H1 (cell line): ENCODE measurements around the gene NR5A2. TPM values are rescaled to one million over a fixed set of nuclear protein-coding genes. Genes with fewer than 3 reads are reported as not detected.

Experiments
- CTCF ChIA-PET: fragments of 300-600 bp; sonication (Branson Sonifier 250); formaldehyde crosslinking; loops from one replicate; lab custom pipeline; 2021; ENCODE audit not compliant: partially characterized antibody; lab: Charles Lee
- POLR2A ChIA-PET: fragments of 300-600 bp; sonication (Branson Sonifier 250); formaldehyde crosslinking; loops from one replicate; lab custom pipeline; 2021; ENCODE audit warnings: inconsistent platforms; ENCODE audit not compliant: partially characterized antibody; lab: Charles Lee
- DNase-seq, 2 experiments: peaks; one replicate each; pipeline versions ENCODE4 v3.0.0 to v3.0.0-alpha.2; 2010 to 2022; ENCODE audit warnings: low spot score in 2 of 2, low read depth in 1 of 2, mixed read lengths in 1 of 2
- FAIRE-seq: peaks from 2 replicates; lab custom pipeline; 2011; peaks lifted over from hg19 to GRCh38; lab: Jason Lieb, UNC
- H2AFZ ChIP-seq: 2 replicates; pipeline ENCODE4 v1.8.1; 2012; ENCODE audit warnings: low read length, inconsistent platforms
- H2AK5ac ChIP-seq: 2 replicates; pipeline ENCODE4 v1.6.1; 2013; ENCODE audit warnings: low read depth, low read length
- H2BK120ac ChIP-seq: replicated peaks from 2 replicates; pipeline ENCODE3; 2013; ENCODE audit warnings: low read depth, low read length, inconsistent platforms
- H2BK12ac ChIP-seq: 2 replicates; pipeline ENCODE4 v1.6.1; 2013; ENCODE audit warnings: low read depth, low read length
- H2BK15ac ChIP-seq: 2 replicates; pipeline ENCODE4 v1.6.1; 2013; ENCODE audit warnings: low read length
- H2BK20ac ChIP-seq: 2 replicates; pipeline ENCODE4 v1.6.1; 2013; ENCODE audit warnings: low read length
- H2BK5ac ChIP-seq: 2 replicates; pipeline ENCODE4 v1.6.1; 2013; ENCODE audit warnings: low read depth, low read length
- H3K14ac ChIP-seq: 2 replicates; pipeline ENCODE4 v1.6.1; 2013; ENCODE audit warnings: inconsistent platforms; ENCODE audit not compliant: insufficient read length
- H3K18ac ChIP-seq: 2 replicates; pipeline ENCODE4 v1.6.1; 2013; ENCODE audit warnings: low read length; ENCODE audit errors: extremely low read depth
- H3K23ac ChIP-seq: 2 replicates; pipeline ENCODE4 v1.6.1; 2013; ENCODE audit warnings: inconsistent platforms; ENCODE audit not compliant: insufficient read length
- H3K23me2 ChIP-seq: 2 replicates; pipeline ENCODE4 v1.6.1; 2013; ENCODE audit warnings: low read depth, low read length
- H3K27ac ChIP-seq: 2 replicates; pipeline ENCODE4 v1.6.1; 2011; ENCODE audit warnings: low read depth, low read length, inconsistent platforms
- H3K27me3 ChIP-seq, 4 experiments: replicated peaks in 1 of 4; 1 replicate in 1 of 4; 2 replicates in 3 of 4; pipeline versions ENCODE4 v1.6.1 to v1.8.1; 2011 to 2013; ENCODE audit warnings: low read length in 3 of 4, mild to moderate bottlenecking in 3 of 4, inconsistent platforms in 2 of 4, mixed read lengths in 2 of 4, moderate library complexity in 1 of 4; ENCODE audit not compliant: control insufficient read depth in 3 of 4, insufficient read depth in 3 of 4; ENCODE audit errors: extremely low read depth in 1 of 4
- H3K36me3 ChIP-seq, 4 experiments: 2 replicates each; pipeline versions ENCODE4 v1.6.1 to v1.8.1; 2011 to 2013; ENCODE audit warnings: mild to moderate bottlenecking in 4 of 4, low read length in 3 of 4, moderate library complexity in 2 of 4, control low read depth in 1 of 4, inconsistent platforms in 1 of 4; ENCODE audit not compliant: insufficient read depth in 4 of 4, control insufficient read depth in 2 of 4
- H3K4ac ChIP-seq: replicated peaks from 2 replicates; pipeline ENCODE3; 2013; ENCODE audit warnings: low read length, low read depth, mixed read lengths, inconsistent platforms; ENCODE audit not compliant: insufficient read length
- H3K4me1 ChIP-seq, 4 experiments: replicated peaks in 1 of 4; 1 replicate in 1 of 4; 2 replicates in 3 of 4; pipeline versions ENCODE4 v1.6.1 to v1.8.1; 2011 to 2013; ENCODE audit warnings: low read length in 3 of 4, inconsistent platforms in 2 of 4, mixed read lengths in 1 of 4; ENCODE audit not compliant: insufficient read depth in 4 of 4, control insufficient read depth in 3 of 4
- H3K4me2 ChIP-seq, 2 experiments: 2 replicates each; pipeline versions ENCODE4 v1.6.1 to v1.8.1; 2011 to 2013; ENCODE audit warnings: low read depth in 2 of 2, low read length in 2 of 2, control low read depth in 1 of 2, inconsistent platforms in 1 of 2, mild to moderate bottlenecking in 1 of 2; ENCODE audit not compliant: insufficient read depth in 1 of 2
- H3K4me3 ChIP-seq, 4 experiments: fragments of 200-600, 300-600 bp in 1 of 4; sonication (generic), shearing (Covaris generic), sonication (Bioruptor Twin) in 1 of 4; 2 replicates each; pipeline versions ENCODE4 v1.5.1 to v1.8.1; 2011 to 2016; ENCODE audit warnings: low read length in 4 of 4, low read depth in 3 of 4, control low read depth in 2 of 4, inconsistent platforms in 2 of 4, mild to moderate bottlenecking in 2 of 4, mixed read lengths in 1 of 4, moderate library complexity in 1 of 4; ENCODE audit not compliant: insufficient read depth in 2 of 4; ENCODE audit errors: extremely low read depth in 1 of 4
- H3K56ac ChIP-seq: replicated peaks from 2 replicates; pipeline ENCODE3; 2013; ENCODE audit warnings: low read depth, mild to moderate bottlenecking, mixed read lengths, low read length, inconsistent platforms; ENCODE audit not compliant: insufficient read length
- H3K79me1 ChIP-seq: 2 replicates; pipeline ENCODE4 v1.6.1; 2013; ENCODE audit warnings: low read depth, low read length, control low read depth
- H3K79me2 ChIP-seq, 2 experiments: 2 replicates each; pipeline versions ENCODE4 v1.6.1 to v1.8.1; 2012 to 2013; ENCODE audit warnings: low read length in 2 of 2, mild to moderate bottlenecking in 2 of 2, inconsistent platforms in 1 of 2; ENCODE audit not compliant: insufficient read depth in 2 of 2, control insufficient read depth in 1 of 2
- H3K9ac ChIP-seq, 4 experiments: replicated peaks in 1 of 4; 1 replicate in 1 of 4; 2 replicates in 3 of 4; pipeline versions ENCODE4 v1.6.1 to v1.8.1; 2011 to 2013; ENCODE audit warnings: low read depth in 3 of 4, low read length in 3 of 4, control low read depth in 2 of 4, mild to moderate bottlenecking in 2 of 4, moderate library complexity in 2 of 4, inconsistent platforms in 1 of 4; ENCODE audit errors: extremely low read depth in 1 of 4
- H3K9me3 ChIP-seq, 2 experiments: 2 replicates each; pipeline versions ENCODE4 v1.6.1 to v1.8.1; 2012 to 2013; ENCODE audit warnings: mild to moderate bottlenecking in 2 of 2, moderate library complexity in 2 of 2, control low read depth in 1 of 2, inconsistent platforms in 1 of 2, low read depth in 1 of 2, low read length in 1 of 2, mixed read lengths in 1 of 2; ENCODE audit not compliant: insufficient read depth in 2 of 2
- H4K20me1 ChIP-seq, 2 experiments: replicated peaks in 1 of 2; 2 replicates each; pipeline versions ENCODE3 to v1.8.1; 2011 to 2013; ENCODE audit warnings: inconsistent platforms in 2 of 2, low read length in 2 of 2, mild to moderate bottlenecking in 1 of 2; ENCODE audit not compliant: insufficient read depth in 2 of 2, control insufficient read depth in 1 of 2
- H4K5ac ChIP-seq: 2 replicates; pipeline ENCODE4 v1.6.1; 2013; ENCODE audit warnings: low read length, low read depth, mixed read lengths, inconsistent platforms; ENCODE audit not compliant: insufficient read length
- H4K8ac ChIP-seq: 2 replicates; pipeline ENCODE4 v1.8.0; 2013; ENCODE audit warnings: mild to moderate bottlenecking, moderate library complexity, low read length, inconsistent platforms; ENCODE audit not compliant: insufficient read depth; ENCODE audit errors: extremely low read depth
- H4K91ac ChIP-seq: replicated peaks from 2 replicates; pipeline ENCODE3; 2013; ENCODE audit warnings: low read length, mixed read lengths, inconsistent platforms; ENCODE audit not compliant: insufficient read length
- ASH2L ChIP-seq: fragments of 200-600, 300-600 bp; sonication (generic); IDR thresholded peaks from one replicate; pipeline ENCODE4 v1.7.1; 2017; ENCODE audit warnings: low read length
- BACH1 ChIP-seq: IDR thresholded peaks from 2 replicates; pipeline ENCODE4 v1.6.1; 2012; ENCODE audit warnings: low read length, improper control_type of control experiment
- CEBPB ChIP-seq: IDR thresholded peaks from 2 replicates; pipeline ENCODE4 v1.6.1; 2012; ENCODE audit warnings: low read depth, low read length
- CTBP2 ChIP-seq: IDR thresholded peaks from 2 replicates; pipeline ENCODE4 v1.7.0; 2011; ENCODE audit warnings: borderline replicate concordance, mild to moderate bottlenecking, moderate library complexity, mixed read lengths, low read length; ENCODE audit not compliant: insufficient read depth, insufficient read length
- EP300 ChIP-seq, 2 experiments: IDR thresholded peaks; 1 replicate in 1 of 2; 2 replicates in 1 of 2; pipeline ENCODE4 v1.6.1; 2011 to 2012; ENCODE audit warnings: low read depth in 2 of 2, low read length in 2 of 2, mild to moderate bottlenecking in 2 of 2, borderline replicate concordance in 1 of 2, inconsistent platforms in 1 of 2, moderate library complexity in 1 of 2
- JUN ChIP-seq: IDR thresholded peaks from 2 replicates; pipeline ENCODE4 v1.6.1; 2011; ENCODE audit warnings: low read depth, mild to moderate bottlenecking, improper control_type of control experiment, low read length
- NANOG ChIP-seq: IDR thresholded peaks from 2 replicates; pipeline ENCODE4 v1.6.1; 2011; ENCODE audit warnings: low read length, low read depth, mild to moderate bottlenecking, inconsistent platforms; ENCODE audit not compliant: insufficient read depth, poor library complexity, severe bottlenecking
- RFX5 ChIP-seq: IDR thresholded peaks from 2 replicates; pipeline ENCODE4 v1.6.1; 2011; ENCODE audit warnings: low read depth, low read length, improper control_type of control experiment, borderline replicate concordance
- SIX5 ChIP-seq: IDR thresholded peaks from 2 replicates; pipeline ENCODE4 v1.6.1; 2011; ENCODE audit warnings: mild to moderate bottlenecking, low read depth, low read length
- SP4 ChIP-seq: IDR thresholded peaks from 2 replicates; pipeline ENCODE4 v1.6.1; 2012; ENCODE audit warnings: low read length, inconsistent platforms
- TAF1 ChIP-seq: IDR thresholded peaks from 2 replicates; pipeline ENCODE4 v1.6.1; 2011; ENCODE audit warnings: mild to moderate bottlenecking, low read depth, low read length
- TBP ChIP-seq: IDR thresholded peaks from 2 replicates; pipeline ENCODE4 v1.6.1; 2011; ENCODE audit warnings: low read depth, low read length, improper control_type of control experiment
- TCF12 ChIP-seq: IDR thresholded peaks from 2 replicates; pipeline ENCODE4 v1.6.1; 2011; ENCODE audit warnings: low read depth, mild to moderate bottlenecking, low read length
- WGBS, 2 experiments: shearing (Covaris generic) in 1 of 2; methylation state at CpG; one replicate each; pipeline versions ENCODE4 v1.1.6 to v1.1.7; 2013 to 2015; ENCODE audit warnings: low lambda C conversion rate in 2 of 2, mixed read lengths in 2 of 2, inconsistent platforms in 1 of 2, low coverage in 1 of 2, missing lambda C conversion rate in 1 of 2; ENCODE audit not compliant: insufficient replicate concordance in 2 of 2, insufficient coverage in 1 of 2, insufficient read length in 1 of 2; ENCODE audit errors: extremely low coverage in 1 of 2, missing lambda C conversion rate in 1 of 2; 5-methylcytosine and 5-hydroxymethylcytosine counted together
- polyA plus RNA-seq, 7 experiments: library from polyadenylated mRNA; depleted of rRNA in 3 of 7; stranded (reverse) in 5 of 7; unstranded in 2 of 7; fragments of >200 nt in 5 of 7; fragments of 200-250 nt in 2 of 7; gene quantifications; 1 replicate in 5 of 7; 2 replicates in 1 of 7; 4 replicates in 1 of 7; pipeline versions ENCODE4 v1.2.1 to v1.2.3, GENCODE V29; 2011 to 2013; ENCODE audit warnings: missing spikeins in 2 of 7, mixed read lengths in 2 of 7
- total RNA-seq: library from RNA; stranded (reverse); fragmentation: NEBNext Ultra II Directional; extraction: Animal tissue kit (Norgen Biotek cat#: 25700); gene quantifications from 2 replicates; pipeline ENCODE4 v1.2.1, GENCODE V29; 2021

Gene NR5A2
- total and polyA plus RNA-seq, 2 of the 8 experiments (the other 6 are each of a cell fraction or from before 2014, with no cell fraction given), result 1.7 to 11.6 TPM

DNA sequence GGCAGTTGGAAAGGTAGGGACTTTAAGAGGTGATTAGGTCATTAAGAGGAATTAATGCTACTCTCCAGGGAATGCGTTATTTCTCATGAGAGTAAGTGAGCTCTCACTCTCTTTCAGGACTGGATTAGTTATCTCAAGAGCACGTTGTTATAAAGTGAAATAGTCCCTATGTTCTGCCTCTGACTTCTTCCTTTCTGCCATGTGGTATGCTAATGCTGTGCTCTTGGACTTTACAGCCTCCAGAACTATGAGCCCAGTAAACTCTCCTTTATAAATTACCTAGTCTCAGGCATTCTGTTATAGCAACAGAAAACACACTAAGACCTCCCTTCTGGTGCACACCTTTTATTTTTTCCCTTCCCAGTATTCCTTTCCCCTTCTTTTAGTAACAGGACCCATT lies 187.8 kb downstream of the NR5A2 start:
- FAIRE-seq, result no peak

More for the DNA sequence above, 187.8 kb downstream of the NR5A2 start:
- Histone ChIP-seq H3K23ac (no peak overlapping the region), H3K79me1 (no peaks in the 10 kb centered on the region), H3K79me2 (no peaks in the 10 kb centered on the region), H3K14ac (no peak overlapping the region), H4K20me1 (no peaks in the 10 kb centered on the region), H3K4me2 (no peak overlapping the region), H3K9me3 (0 out of 4 replicates have a peak, but pooled peaks cover 0 to 3% of the 10 kb centered on the region in 2 experiments), H2AFZ (no peak overlapping the region), H3K36me3 (no peaks in the 10 kb centered on the region), H2BK15ac (no peak overlapping the region), H4K5ac (no peak overlapping the region), H3K4me1 (no peaks in the 10 kb centered on the region), H3K27me3 (no peaks in the 10 kb centered on the region), H3K9ac (no peak overlapping the region), H3K4ac (no peak overlapping the region), H2AK5ac (no peak overlapping the region), H3K18ac (no peak overlapping the region), H3K27ac (no peak overlapping the region), H2BK20ac (no peak overlapping the region), H3K56ac (no peak overlapping the region), H3K23me2 (no peaks in the 10 kb centered on the region), H4K8ac (no peak overlapping the region), H2BK12ac (no peak overlapping the region), H3K4me3 (no peak overlapping the region), H2BK120ac (no peak overlapping the region), H2BK5ac (no peak overlapping the region), H4K91ac (no peak overlapping the region)
- POLR2A ChIA-PET, result no interaction called here
- DNase-seq, result no peak
- WGBS, 2 experiments, result 93% methylated on average over 2 of the region's 2 CpGs; no CpG with 5 or more reads in 1 of the 2 experiments
- CTCF ChIA-PET, result interaction anchor here (0.7 to 1.1 kb wide), 3 partner anchors 55 to 76 kb away, joined by 3 to 4 read pairs (median 4); no protein-coding TSS in a partner anchor
- no peak for TF ChIP-seq TBP
- no peak for TF ChIP-seq ASH2L
- TF ChIP-seq CEBPB, result no peak
- TF ChIP-seq NANOG, result no peak
- no peak for TF ChIP-seq SP4
- no peak for TF ChIP-seq TCF12
- TF ChIP-seq CTBP2, result no peak
- TF ChIP-seq EP300 (IDR thresholded peaks at IDR 0.05; ENCODE audit: borderline replicate concordance in 1 of 2, low read depth in 2 of 2, low read length in 2 of 2), result no peak
- no peak for TF ChIP-seq BACH1
- no peak for TF ChIP-seq RFX5
- TF ChIP-seq SIX5, result no peak
- no peak for TF ChIP-seq JUN
- no peak for TF ChIP-seq TAF1
